HepG2 (cell line): ENCODE data around the gene L3MBTL1. TPM values are rescaled to one million over a fixed set of nuclear protein-coding genes. Genes with fewer than 3 reads are reported as not detected.

Experiments
- AGO1 ChIP-seq: fragments of 200-400 bp; formaldehyde crosslinking; IDR thresholded peaks from 2 replicates; pipeline ENCODE4 v1.6.1; 2017; ENCODE audit warnings: mild to moderate bottlenecking, low read depth, low read length, moderate library complexity; ENCODE audit not compliant: poor library complexity, severe bottlenecking
- CHD2 ChIP-seq: IDR thresholded peaks from 2 replicates; pipeline ENCODE4 v1.6.1; 2011; ENCODE audit warnings: low read depth, low read length, improper control_type of control experiment
- EEA1 ChIP-seq: sonication (generic); formaldehyde crosslinking; IDR thresholded peaks from 2 replicates; pipeline ENCODE4 v1.5.1; 2020; ENCODE audit warnings: mild to moderate bottlenecking, missing genetic modification reagents, borderline replicate concordance
- ELF4 ChIP-seq: sonication (generic); formaldehyde crosslinking; IDR thresholded peaks from 2 replicates; pipeline ENCODE4 v1.5.0; 2020; ENCODE audit warnings: missing genetic modification reagents, mild to moderate bottlenecking, moderate library complexity, borderline replicate concordance
- HCFC1 ChIP-seq: fragments of 150-350 bp; IDR thresholded peaks from 2 replicates; pipeline ENCODE4 v1.6.1; 2014; ENCODE audit warnings: low read depth, low read length
- HES4 ChIP-seq: sonication (generic); formaldehyde crosslinking; IDR thresholded peaks from 2 replicates; pipeline ENCODE4 v1.9.0; 2021; ENCODE audit warnings: mild to moderate bottlenecking, missing genetic modification reagents, borderline replicate concordance
- HMG20A ChIP-seq: IDR thresholded peaks from 2 replicates; pipeline ENCODE4 v1.6.1; 2016; ENCODE audit warnings: borderline replicate concordance
- KAT8 ChIP-seq: IDR thresholded peaks from 2 replicates; pipeline ENCODE4 v1.6.1; 2016; ENCODE audit warnings: missing genetic modification reagents, missing compliant biosample characterization
- ONECUT2 ChIP-seq: sonication (generic); formaldehyde crosslinking; IDR thresholded peaks from 2 replicates; pipeline ENCODE4 v1.4.0; 2020; ENCODE audit warnings: missing genetic modification reagents
- REXO4 ChIP-seq: sonication (generic); formaldehyde crosslinking; IDR thresholded peaks from 2 replicates; pipeline ENCODE4 v1.8.0; 2022; ENCODE audit warnings: missing genetic modification reagents, mild to moderate bottlenecking, borderline replicate concordance
- RFX5 ChIP-seq: IDR thresholded peaks from 2 replicates; pipeline ENCODE4 v1.6.1; 2011; ENCODE audit warnings: low read depth, low read length, improper control_type of control experiment
- SIN3A ChIP-seq: IDR thresholded peaks from 2 replicates; pipeline ENCODE4 v1.6.1; 2011; ENCODE audit warnings: low read depth, mild to moderate bottlenecking, control low read depth, low read length, borderline replicate concordance
- SNAPC2 ChIP-seq: sonication (generic); formaldehyde crosslinking; IDR thresholded peaks from 2 replicates; pipeline ENCODE4 v1.8.1; 2022; ENCODE audit warnings: mild to moderate bottlenecking, missing genetic modification reagents
- ZC3H13 ChIP-seq: sonication (generic); formaldehyde crosslinking; IDR thresholded peaks from 2 replicates; pipeline ENCODE4 v1.8.1; 2023; ENCODE audit warnings: mild to moderate bottlenecking, missing genetic modification reagents, moderate library complexity
- ZFP62 ChIP-seq: sonication (generic); formaldehyde crosslinking; IDR thresholded peaks from 2 replicates; pipeline ENCODE4 v1.4.0; 2020; ENCODE audit warnings: missing genetic modification reagents
- ZFP90 ChIP-seq: sonication (generic); formaldehyde crosslinking; IDR thresholded peaks from 2 replicates; pipeline ENCODE4 v1.8.0; 2022; ENCODE audit warnings: missing genetic modification reagents, mild to moderate bottlenecking, inconsistent platforms, borderline replicate concordance
- ZFY ChIP-seq: sonication (generic); formaldehyde crosslinking; IDR thresholded peaks from 2 replicates; pipeline ENCODE4 v1.4.0; 2020; ENCODE audit warnings: missing genetic modification reagents
- ZMYM4 ChIP-seq: sonication (generic); formaldehyde crosslinking; IDR thresholded peaks from 2 replicates; pipeline ENCODE4 v1.8.1; 2023; ENCODE audit warnings: mild to moderate bottlenecking, missing genetic modification reagents
- ZNF619 ChIP-seq: sonication (generic); formaldehyde crosslinking; IDR thresholded peaks from 2 replicates; pipeline ENCODE4 v1.4.0; 2020; ENCODE audit warnings: mild to moderate bottlenecking, missing genetic modification reagents
- ZNF782 ChIP-seq: sonication (generic); formaldehyde crosslinking; IDR thresholded peaks from 2 replicates; pipeline ENCODE4 v1.4.0; 2020; ENCODE audit warnings: missing genetic modification reagents, mild to moderate bottlenecking, borderline replicate concordance
- polyA plus RNA-seq, 8 experiments: library from polyadenylated mRNA; depleted of rRNA in 3 of 8; stranded (reverse) in 7 of 8; unstranded in 1 of 8; fragments of >200 nt; fragmentation: Illumina TruSeq in 4 of 8; extraction: Trizol in 4 of 8; gene quantifications; 2 replicates each; pipeline versions ENCODE4 v1.2.1 to v1.2.3, GENCODE V29; 2011 to 2016; ENCODE audit warnings: low read depth in 4 of 8, missing spikeins in 1 of 8, mixed read lengths in 1 of 8; ENCODE audit not compliant: insufficient read depth in 1 of 8
- total RNA-seq, 5 experiments: library from RNA; depleted of rRNA; stranded (reverse); fragments of >200 nt; fragmentation: Illumina TruSeq; extraction: Trizol; gene quantifications; 2 replicates each; pipeline ENCODE4 v1.2.3, GENCODE V29; 2016; ENCODE audit warnings: low read depth in 1 of 5
- TF ChIP-seq, protein P1 (sequence below): sonication (generic); formaldehyde crosslinking; IDR thresholded peaks from 2 replicates; pipeline ENCODE4 v1.8.0; 2022; ENCODE audit warnings: missing genetic modification reagents, mild to moderate bottlenecking, moderate library complexity, borderline replicate concordance
- TF ChIP-seq, protein P2 (sequence below): IDR thresholded peaks from 2 replicates; pipeline ENCODE4 v1.6.1; 2016; ENCODE audit warnings: low read depth, borderline replicate concordance
- TF ChIP-seq, protein P3 (sequence below): sonication (generic); formaldehyde crosslinking; IDR thresholded peaks from 2 replicates; pipeline ENCODE4 v1.4.0; 2020; ENCODE audit warnings: missing genetic modification reagents

Gene L3MBTL1
- total and polyA plus RNA-seq, 2 of the 13 experiments (the other 11 are each of a cell fraction or from before 2014, with no cell fraction given) = 9.0 to 17.8 TPM

DNA sequence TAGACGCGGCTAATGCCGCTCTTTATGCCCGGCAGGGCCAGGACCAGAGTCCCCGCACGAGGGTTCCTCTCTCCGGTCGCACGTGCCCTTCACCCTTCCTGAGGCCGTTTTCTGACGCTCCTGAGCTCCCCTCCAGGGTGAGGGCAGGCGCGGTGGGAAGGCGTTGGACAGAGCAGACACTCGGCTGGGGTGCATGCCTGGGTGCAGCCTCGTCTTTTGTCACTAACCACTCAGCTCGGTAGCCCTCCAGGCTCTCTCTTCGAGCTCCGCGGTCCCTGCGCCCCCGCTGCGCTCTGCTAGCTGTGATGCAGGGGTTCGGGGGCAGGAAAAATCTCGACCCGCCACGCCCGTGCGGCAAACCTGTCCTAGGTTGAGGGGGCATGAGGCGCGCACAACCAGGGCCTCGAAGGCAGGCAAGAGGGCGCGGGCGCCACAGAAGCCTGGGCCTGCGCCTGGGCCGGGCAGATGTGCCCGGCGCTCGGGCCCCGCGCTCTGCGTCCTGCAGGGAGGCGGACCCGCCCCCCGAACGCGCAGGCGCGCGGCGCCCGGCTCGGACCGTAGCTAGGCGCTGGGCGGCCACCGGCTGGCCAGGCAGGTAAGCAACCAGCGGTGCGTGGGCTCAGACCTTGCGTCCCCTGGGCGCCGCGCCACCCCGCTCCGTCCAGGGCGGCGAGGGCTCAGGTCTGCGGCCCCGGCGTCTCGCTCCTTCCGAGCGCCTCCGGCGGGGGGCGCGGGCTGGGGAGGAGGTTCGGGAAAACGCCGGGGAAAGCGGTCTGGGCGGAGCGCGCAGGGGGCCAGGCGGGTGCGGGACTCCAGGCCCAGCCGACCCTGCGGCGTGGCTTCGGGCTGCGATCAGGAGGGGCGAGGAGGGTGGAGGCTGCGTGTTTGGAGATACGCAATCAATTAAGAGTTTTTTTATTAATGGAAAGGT lies at the start of gene L3MBTL1 (continued):
- peak; percentile 88 for TF ChIP-seq HES4 (CRISPR knock-in tag)
- 0 out of 2 replicates have a peak, but pooled peaks have one; percentile 51 for TF ChIP-seq REXO4 (CRISPR knock-in tag)
- TF ChIP-seq HMG20A (CRISPR knock-in tag) = no peak
- TF ChIP-seq ZNF782 = 0 out of 2 replicates have a peak, but pooled peaks have one; percentile 87
- peak; percentile 86; the same call in 1 of the 2 replicates for TF ChIP-seq ZC3H13 (CRISPR knock-in tag)
- peak; percentile 68 for TF ChIP-seq AGO1
- TF ChIP-seq ELF4 (CRISPR knock-in tag) = no peak
- TF ChIP-seq ZFP62 = no peak
- TF ChIP-seq ZMYM4 (CRISPR knock-in tag) = peak; percentile 72
- no peak for TF ChIP-seq HCFC1
- no peak for TF ChIP-seq ONECUT2
- TF ChIP-seq RFX5 = no peak
- TF ChIP-seq ZFY (CRISPR knock-in tag) = peak; percentile 95
- TF ChIP-seq ZFP90 (CRISPR knock-in tag) = 0 out of 2 replicates have a peak, but pooled peaks have one; percentile 15
- TF ChIP-seq EEA1 (CRISPR knock-in tag) = no peak
- TF ChIP-seq CHD2 = no peak
- TF ChIP-seq SNAPC2 (CRISPR knock-in tag) = peak; percentile 76
- peak; percentile 52; the same call in 1 of the 2 replicates for TF ChIP-seq ZNF619 (CRISPR knock-in tag)
- TF ChIP-seq, protein P1, sequence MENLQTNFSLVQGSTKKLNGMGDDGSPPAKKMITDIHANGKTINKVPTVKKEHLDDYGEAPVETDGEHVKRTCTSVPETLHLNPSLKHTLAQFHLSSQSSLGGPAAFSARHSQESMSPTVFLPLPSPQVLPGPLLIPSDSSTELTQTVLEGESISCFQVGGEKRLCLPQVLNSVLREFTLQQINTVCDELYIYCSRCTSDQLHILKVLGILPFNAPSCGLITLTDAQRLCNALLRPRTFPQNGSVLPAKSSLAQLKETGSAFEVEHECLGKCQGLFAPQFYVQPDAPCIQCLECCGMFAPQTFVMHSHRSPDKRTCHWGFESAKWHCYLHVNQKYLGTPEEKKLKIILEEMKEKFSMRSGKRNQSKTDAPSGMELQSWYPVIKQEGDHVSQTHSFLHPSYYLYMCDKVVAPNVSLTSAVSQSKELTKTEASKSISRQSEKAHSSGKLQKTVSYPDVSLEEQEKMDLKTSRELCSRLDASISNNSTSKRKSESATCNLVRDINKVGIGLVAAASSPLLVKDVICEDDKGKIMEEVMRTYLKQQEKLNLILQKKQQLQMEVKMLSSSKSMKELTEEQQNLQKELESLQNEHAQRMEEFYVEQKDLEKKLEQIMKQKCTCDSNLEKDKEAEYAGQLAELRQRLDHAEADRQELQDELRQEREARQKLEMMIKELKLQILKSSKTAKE (CRISPR knock-in tag) = no peak; the same call in 1 of the 2 replicates
- TF ChIP-seq, protein P2, sequence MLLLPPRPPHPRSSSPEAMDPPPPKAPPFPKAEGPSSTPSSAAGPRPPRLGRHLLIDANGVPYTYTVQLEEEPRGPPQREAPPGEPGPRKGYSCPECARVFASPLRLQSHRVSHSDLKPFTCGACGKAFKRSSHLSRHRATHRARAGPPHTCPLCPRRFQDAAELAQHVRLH (CRISPR knock-in tag) = no peak
- TF ChIP-seq, protein P3, sequence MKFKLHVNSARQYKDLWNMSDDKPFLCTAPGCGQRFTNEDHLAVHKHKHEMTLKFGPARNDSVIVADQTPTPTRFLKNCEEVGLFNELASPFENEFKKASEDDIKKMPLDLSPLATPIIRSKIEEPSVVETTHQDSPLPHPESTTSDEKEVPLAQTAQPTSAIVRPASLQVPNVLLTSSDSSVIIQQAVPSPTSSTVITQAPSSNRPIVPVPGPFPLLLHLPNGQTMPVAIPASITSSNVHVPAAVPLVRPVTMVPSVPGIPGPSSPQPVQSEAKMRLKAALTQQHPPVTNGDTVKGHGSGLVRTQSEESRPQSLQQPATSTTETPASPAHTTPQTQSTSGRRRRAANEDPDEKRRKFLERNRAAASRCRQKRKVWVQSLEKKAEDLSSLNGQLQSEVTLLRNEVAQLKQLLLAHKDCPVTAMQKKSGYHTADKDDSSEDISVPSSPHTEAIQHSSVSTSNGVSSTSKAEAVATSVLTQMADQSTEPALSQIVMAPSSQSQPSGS = peak; percentile 46; the same call in 1 of the 2 replicates
- no peak for TF ChIP-seq SIN3A
- peak; percentile 65; the same call in 1 of the 2 replicates for TF ChIP-seq KAT8 (CRISPR knock-in tag)
